IPS-18a (cell line): ENCODE measurements around the gene CDPF1.

Experiments
- H3K27ac ChIP-seq: one replicate; pipeline ENCODE4 v1.5.1; 2013; ENCODE audit warnings: low read length
- H3K27me3 ChIP-seq: one replicate; pipeline ENCODE4 v1.6.1; 2013; ENCODE audit warnings: mild to moderate bottlenecking, low read length; ENCODE audit not compliant: control insufficient read depth, insufficient read depth
- H3K36me3 ChIP-seq: one replicate; pipeline ENCODE4 v1.6.1; 2013; ENCODE audit warnings: low read depth, low read length; ENCODE audit not compliant: control insufficient read depth
- H3K4me1 ChIP-seq: one replicate; pipeline ENCODE4 v1.6.1; 2013; ENCODE audit warnings: low read depth, low read length; ENCODE audit not compliant: control insufficient read depth
- H3K4me3 ChIP-seq: one replicate; pipeline ENCODE4 v1.5.1; 2013; ENCODE audit warnings: low read length
- H3K9ac ChIP-seq: one replicate; pipeline ENCODE4 v1.6.1; 2013; ENCODE audit warnings: mild to moderate bottlenecking, low read length, moderate library complexity
- H3K9me3 ChIP-seq: one replicate; pipeline ENCODE4 v1.6.1; 2013; ENCODE audit warnings: low read depth, low read length; ENCODE audit not compliant: control insufficient read depth

The CDPF1 gene

GRCh38 chr22:46250035-46250782 is at the start of gene CDPF1:
Gene CDPF1, minus strand, starts transcription at chr22:46250293. Its CDS starts 2,009 bp downstream, at chr22:46248284.
- peaks cover 14% of the 10 kb centered on the region for H3K27me3 ChIP-seq
- H3K9ac ChIP-seq = peak within 1 kb of the TSS; percentile 50
- peaks cover 4% of the 10 kb centered on the region for H3K4me1 ChIP-seq
- H3K9me3 ChIP-seq = no peaks in the 10 kb centered on the region
- no peaks in the 10 kb centered on the region for H3K36me3 ChIP-seq
- peak within 1 kb of the TSS; percentile 69 for H3K4me3 ChIP-seq
- H3K27ac ChIP-seq = no peak within 1 kb of the TSS

- no peak overlapping the region for H3K27ac ChIP-seq
- peaks cover 30% of the 10 kb centered on the region for H3K36me3 ChIP-seq
- H3K4me3 ChIP-seq = no peak overlapping the region
- no peak overlapping the region for H3K9ac ChIP-seq
- H3K9me3 ChIP-seq = no peaks in the 10 kb centered on the region
- H3K27me3 ChIP-seq = no peaks in the 10 kb centered on the region
- H3K4me1 ChIP-seq = no peaks in the 10 kb centered on the region
Measured at GRCh38 chr22:46299101-46299500, 49.0 kb upstream of the CDPF1 start.

GRCh38 chr22:46297151-46297812 is 47.2 kb upstream of the CDPF1 start:
- Histone ChIP-seq H3K27me3 (no peaks in the 10 kb centered on the region), H3K4me1 (no peaks in the 10 kb centered on the region), H3K4me3 (peak overlapping the region; percentile 93), H3K9ac (peak overlapping the region; percentile 69), H3K9me3 (no peaks in the 10 kb centered on the region), H3K36me3 (peaks cover 26% of the 10 kb centered on the region), H3K27ac (no peak overlapping the region)

GRCh38 chr22:46296257-46297150 is 46.4 kb upstream of the CDPF1 start, which contains the start of gene GTSE1:
Gene GTSE1, plus strand, starts transcription at chr22:46296870. Its CDS starts 531 bp downstream, at chr22:46297401.
- H3K36me3 ChIP-seq = peaks cover 26% of the 10 kb centered on the region
- no peaks in the 10 kb centered on the region for H3K9me3 ChIP-seq
- no peaks in the 10 kb centered on the region for H3K27me3 ChIP-seq
- peak within 1 kb of the TSS; percentile 11 for H3K27ac ChIP-seq
- peak within 1 kb of the TSS; percentile 69 for H3K9ac ChIP-seq
- no peaks in the 10 kb centered on the region for H3K4me1 ChIP-seq
- H3K4me3 ChIP-seq = peak within 1 kb of the TSS; percentile 93

GRCh38 chr22:46295277-46295971 is 45.3 kb upstream of the CDPF1 start:
- Histone ChIP-seq H3K9ac (peak overlapping the region; percentile 56), H3K27me3 (no peaks in the 10 kb centered on the region), H3K27ac (no peak overlapping the region), H3K9me3 (no peaks in the 10 kb centered on the region), H3K4me3 (peak overlapping the region; percentile 93), H3K36me3 (peaks cover 18% of the 10 kb centered on the region), H3K4me1 (no peaks in the 10 kb centered on the region)

- H3K4me1 ChIP-seq = no peaks in the 10 kb centered on the region
- H3K36me3 ChIP-seq = peaks cover 14% of the 10 kb centered on the region
- no peak overlapping the region for H3K4me3 ChIP-seq
- H3K9me3 ChIP-seq = no peaks in the 10 kb centered on the region
- no peak overlapping the region for H3K9ac ChIP-seq
- H3K27ac ChIP-seq = no peak overlapping the region
- no peaks in the 10 kb centered on the region for H3K27me3 ChIP-seq
Measured at GRCh38 chr22:46294784-46295183, 44.7 kb upstream of the CDPF1 start.

GRCh38 chr22:46293577-46294260 is 43.6 kb upstream of the CDPF1 start:
- no peaks in the 10 kb centered on the region for H3K27me3 ChIP-seq
- no peak overlapping the region for H3K4me3 ChIP-seq
- H3K9ac ChIP-seq = no peak overlapping the region
- no peak overlapping the region for H3K27ac ChIP-seq
- H3K4me1 ChIP-seq = no peaks in the 10 kb centered on the region
- H3K9me3 ChIP-seq = no peaks in the 10 kb centered on the region
- H3K36me3 ChIP-seq = peaks cover 5% of the 10 kb centered on the region

- Histone ChIP-seq H3K4me1 (no peaks in the 10 kb centered on the region), H3K9me3 (no peaks in the 10 kb centered on the region), H3K36me3 (peaks cover 3% of the 10 kb centered on the region), H3K27ac (no peak overlapping the region), H3K4me3 (no peak overlapping the region), H3K27me3 (no peaks in the 10 kb centered on the region), H3K9ac (no peak overlapping the region)
Measured at GRCh38 chr22:46292732-46293131, 42.6 kb upstream of the CDPF1 start.

GRCh38 chr22:46292173-46292572 is 42.1 kb upstream of the CDPF1 start:
- H3K9ac ChIP-seq = no peak overlapping the region
- H3K27me3 ChIP-seq = no peaks in the 10 kb centered on the region
- no peak overlapping the region for H3K27ac ChIP-seq
- peaks cover 3% of the 10 kb centered on the region for H3K36me3 ChIP-seq
- no peak overlapping the region for H3K4me3 ChIP-seq
- H3K9me3 ChIP-seq = no peaks in the 10 kb centered on the region
- H3K4me1 ChIP-seq = no peaks in the 10 kb centered on the region

- Histone ChIP-seq H3K27me3 (no peaks in the 10 kb centered on the region), H3K9me3 (no peaks in the 10 kb centered on the region), H3K4me1 (no peaks in the 10 kb centered on the region), H3K4me3 (no peak overlapping the region), H3K27ac (no peak overlapping the region), H3K36me3 (peaks cover 6% of the 10 kb centered on the region), H3K9ac (no peak overlapping the region)
Measured at GRCh38 chr22:46290843-46291785, 41.0 kb upstream of the CDPF1 start.
